A549 (cell line): ENCODE data around the gene PERCC1.

Experiments
- CHD4 ChIP-seq: fragments of 200-600 bp; sonication (generic); IDR thresholded peaks from 2 replicates; pipeline ENCODE4 v1.6.1; 2016; ENCODE audit warnings: antibody characterized with exemption, mild to moderate bottlenecking, borderline replicate concordance
- EP300 ChIP-seq, 2 experiments: fragments of >200 bp; sonication (Bioruptor Twin); formaldehyde crosslinking; IDR thresholded peaks; 2 replicates in 1 of 2; 3 replicates in 1 of 2; pipeline ENCODE4 v1.6.1; 2016 to 2017
- JUN ChIP-seq, 2 experiments: fragments of >200 bp; sonication (Bioruptor Twin); formaldehyde crosslinking; IDR thresholded peaks; 2 replicates in 1 of 2; 3 replicates in 1 of 2; pipeline ENCODE4 v1.6.1; 2016 to 2017
- MAFK ChIP-seq: fragments of 450-650 bp; IDR thresholded peaks from 2 replicates; pipeline ENCODE4 v1.6.1; 2014; ENCODE audit not compliant: partially characterized antibody
- POLR2A ChIP-seq: IDR thresholded peaks from 2 replicates; pipeline ENCODE4 v1.6.1; 2012; ENCODE audit warnings: mild to moderate bottlenecking, low read length
- RCOR1 ChIP-seq: fragments of 150-350 bp; IDR thresholded peaks from 2 replicates; pipeline ENCODE4 v1.6.1; 2014; ENCODE audit warnings: antibody characterized with exemption, low read length, low read depth
- RFX5 ChIP-seq: fragments of 450-650 bp; IDR thresholded peaks from 2 replicates; pipeline ENCODE4 v1.7.1; 2014; ENCODE audit warnings: antibody characterized with exemption, mild to moderate bottlenecking, moderate library complexity
- RNF2 ChIP-seq: fragments of 200-600 bp; sonication (generic); IDR thresholded peaks from 2 replicates; pipeline ENCODE4 v1.6.1; 2016; ENCODE audit warnings: low read depth, mild to moderate bottlenecking, antibody characterized with exemption, moderate library complexity, borderline replicate concordance
- TF ChIP-seq, protein P1 (sequence below): fragments of >200 bp; sonication (Bioruptor Twin); formaldehyde crosslinking; IDR thresholded peaks from 3 replicates; pipeline ENCODE4 v1.5.1; 2016
- TF ChIP-seq, protein P2 (sequence below): IDR thresholded peaks from 2 replicates; pipeline ENCODE4 v1.6.1; 2012

DNA sequence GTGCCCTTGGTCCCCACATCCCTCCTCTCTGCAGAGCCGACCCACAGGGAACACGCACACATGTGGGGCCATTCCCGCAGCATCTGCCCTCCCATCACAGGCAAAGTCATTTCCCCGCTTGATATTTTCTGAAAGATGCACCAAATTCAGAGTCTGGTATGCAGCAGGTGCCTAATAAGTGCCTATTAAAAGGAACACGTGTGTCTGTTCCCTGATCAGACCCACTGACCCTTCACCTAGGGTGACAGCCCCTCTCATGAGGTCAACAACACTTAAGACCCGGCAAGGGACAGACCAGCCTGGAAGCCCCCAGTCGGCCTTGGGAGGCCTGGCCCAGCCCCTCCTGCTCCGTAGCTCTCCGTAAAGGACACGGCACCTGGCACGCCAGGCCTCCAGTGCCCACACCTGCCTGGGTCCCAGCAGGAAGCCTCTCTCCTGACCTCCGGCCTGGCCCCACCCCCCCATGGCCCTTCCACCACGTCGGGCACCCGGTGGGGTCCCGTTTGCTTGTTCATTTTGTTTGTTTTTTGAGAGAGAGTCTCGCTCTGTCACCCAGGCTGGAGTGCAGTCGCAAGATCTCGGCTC lies 36.4 kb upstream of the PERCC1 start:
- TF ChIP-seq, protein P1, sequence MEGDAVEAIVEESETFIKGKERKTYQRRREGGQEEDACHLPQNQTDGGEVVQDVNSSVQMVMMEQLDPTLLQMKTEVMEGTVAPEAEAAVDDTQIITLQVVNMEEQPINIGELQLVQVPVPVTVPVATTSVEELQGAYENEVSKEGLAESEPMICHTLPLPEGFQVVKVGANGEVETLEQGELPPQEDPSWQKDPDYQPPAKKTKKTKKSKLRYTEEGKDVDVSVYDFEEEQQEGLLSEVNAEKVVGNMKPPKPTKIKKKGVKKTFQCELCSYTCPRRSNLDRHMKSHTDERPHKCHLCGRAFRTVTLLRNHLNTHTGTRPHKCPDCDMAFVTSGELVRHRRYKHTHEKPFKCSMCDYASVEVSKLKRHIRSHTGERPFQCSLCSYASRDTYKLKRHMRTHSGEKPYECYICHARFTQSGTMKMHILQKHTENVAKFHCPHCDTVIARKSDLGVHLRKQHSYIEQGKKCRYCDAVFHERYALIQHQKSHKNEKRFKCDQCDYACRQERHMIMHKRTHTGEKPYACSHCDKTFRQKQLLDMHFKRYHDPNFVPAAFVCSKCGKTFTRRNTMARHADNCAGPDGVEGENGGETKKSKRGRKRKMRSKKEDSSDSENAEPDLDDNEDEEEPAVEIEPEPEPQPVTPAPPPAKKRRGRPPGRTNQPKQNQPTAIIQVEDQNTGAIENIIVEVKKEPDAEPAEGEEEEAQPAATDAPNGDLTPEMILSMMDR = no peak
- TF ChIP-seq RCOR1 (no peak), EP300 (IDR thresholded peaks at IDR 0.05) (no peak), POLR2A (no peak), RNF2 (no peak), RFX5 (no peak), MAFK (no peak), JUN (IDR thresholded peaks at IDR 0.05) (no peak), CHD4 (no peak)
- TF ChIP-seq, protein P2, sequence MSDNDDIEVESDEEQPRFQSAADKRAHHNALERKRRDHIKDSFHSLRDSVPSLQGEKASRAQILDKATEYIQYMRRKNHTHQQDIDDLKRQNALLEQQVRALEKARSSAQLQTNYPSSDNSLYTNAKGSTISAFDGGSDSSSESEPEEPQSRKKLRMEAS = no peak
